ENCODE measurements around the gene QDPR. TPM values are rescaled to one million over a fixed set of nuclear protein-coding genes. Genes with fewer than 3 reads are reported as not detected.
A peak's percentile ranks its signal among the peaks of the same experiment; 100 is the strongest.

The QDPR gene
- total RNA-seq, 2 donors from 2014 or later: 14.2 to 20.0 TPM

GRCh38 chr4:17516980-17517379 is 5.1 kb upstream of the QDPR start:
- Mint-ChIP-seq H3K27me3 (peaks cover 35% of the 10 kb centered on the region), H3K36me3 (ENCODE audit: low read depth) (no peaks in the 10 kb centered on the region), H3K4me1 (peaks cover 7% of the 10 kb centered on the region), H3K27ac (no peak overlapping the region), H3K4me3 (no peak overlapping the region)
- no peaks in the 10 kb centered on the region for H3K9me3 ChIP-seq (ENCODE audit: control insufficient read depth, low read length, poor library complexity, severe bottlenecking)
- ATAC-seq (no peak), DNase-seq (no peak)

- no peak for ATAC-seq
- H3K9me3 ChIP-seq (ENCODE audit: control insufficient read depth, low read length, poor library complexity, severe bottlenecking): no peaks in the 10 kb centered on the region
- Mint-ChIP-seq H3K36me3 (ENCODE audit: low read depth) (peaks cover 2% of the 10 kb centered on the region), H3K4me3 (no peak overlapping the region), H3K27me3 (peaks cover 26% of the 10 kb centered on the region), H3K27ac (no peak overlapping the region), H3K4me1 (peaks cover 10% of the 10 kb centered on the region)
- no peak for DNase-seq
Measured at GRCh38 chr4:17515445-17516407, 3.8 kb upstream of the QDPR start.

- H3K36me3 Mint-ChIP-seq (ENCODE audit: low read depth): peaks cover 2% of the 10 kb centered on the region
- no peak for DNase-seq
- peaks cover 21% of the 10 kb centered on the region for H3K27me3 Mint-ChIP-seq
- no peak within 1 kb of the TSS for H3K27ac Mint-ChIP-seq
- no peaks in the 10 kb centered on the region for H3K9me3 ChIP-seq (ENCODE audit: control insufficient read depth, low read length, poor library complexity, severe bottlenecking)
- peaks cover 12% of the 10 kb centered on the region for H3K4me1 Mint-ChIP-seq
- H3K4me3 Mint-ChIP-seq: no peak within 1 kb of the TSS
- ATAC-seq: no peak
Measured at GRCh38 chr4:17514865-17515264, 3.0 kb upstream of the QDPR start, which contains the start of gene CLRN2. Gene CLRN2, plus strand, starts transcription at chr4:17515165. Its CDS starts 102 bp downstream, at chr4:17515267.

- H3K9me3 ChIP-seq (ENCODE audit: control insufficient read depth, low read length, poor library complexity, severe bottlenecking): no peaks in the 10 kb centered on the region
- Mint-ChIP-seq H3K27me3 (peaks cover 14% of the 10 kb centered on the region), H3K4me1 (peaks cover 14% of the 10 kb centered on the region), H3K27ac (peak overlapping the region; percentile 89), H3K4me3 (peak overlapping the region; percentile 97), H3K36me3 (ENCODE audit: low read depth) (peaks cover 2% of the 10 kb centered on the region)
- ATAC-seq (no peak), DNase-seq (no peak)
Measured at GRCh38 chr4:17512973-17513665, 1.2 kb upstream of the QDPR start.

GRCh38 chr4:17511509-17511949 is 361 bp downstream of the QDPR start:
- Mint-ChIP-seq H3K27me3 (no peaks in the 10 kb centered on the region), H3K36me3 (ENCODE audit: low read depth) (peaks cover 2% of the 10 kb centered on the region), H3K27ac (peak overlapping the region; percentile 83), H3K4me1 (peaks cover 17% of the 10 kb centered on the region), H3K4me3 (peak overlapping the region; percentile 97)
- DNase-seq (peak in 2 of 3 donors; percentile 10 to 18), ATAC-seq (peak; percentile 65)
- no peaks in the 10 kb centered on the region for H3K9me3 ChIP-seq (ENCODE audit: control insufficient read depth, low read length, poor library complexity, severe bottlenecking)

GRCh38 chr4:17511051-17511450 is 839 bp downstream of the QDPR start:
- ATAC-seq (no peak), DNase-seq (no peak)
- H3K4me3 Mint-ChIP-seq: peak overlapping the region; percentile 97
- no peaks in the 10 kb centered on the region for H3K9me3 ChIP-seq (ENCODE audit: control insufficient read depth, low read length, poor library complexity, severe bottlenecking)
- peak overlapping the region; percentile 83 for H3K27ac Mint-ChIP-seq
- H3K27me3 Mint-ChIP-seq: no peaks in the 10 kb centered on the region
- H3K4me1 Mint-ChIP-seq: peaks cover 17% of the 10 kb centered on the region
- peaks cover 2% of the 10 kb centered on the region for H3K36me3 Mint-ChIP-seq (ENCODE audit: low read depth)

GRCh38 chr4:17510582-17510981 is 1.3 kb downstream of the QDPR start:
- no peak for DNase-seq
- peaks cover 17% of the 10 kb centered on the region for H3K4me1 Mint-ChIP-seq
- H3K9me3 ChIP-seq (ENCODE audit: control insufficient read depth, low read length, poor library complexity, severe bottlenecking): no peaks in the 10 kb centered on the region
- ATAC-seq: no peak
- peak overlapping the region; percentile 49 for H3K27ac Mint-ChIP-seq
- peaks cover 2% of the 10 kb centered on the region for H3K36me3 Mint-ChIP-seq (ENCODE audit: low read depth)
- H3K27me3 Mint-ChIP-seq: no peaks in the 10 kb centered on the region
- peak overlapping the region; percentile 45 for H3K4me3 Mint-ChIP-seq

GRCh38 chr4:17504081-17504480 is 7.8 kb downstream of the QDPR start:
- Mint-ChIP-seq H3K4me3 (no peak overlapping the region), H3K4me1 (peaks cover 13% of the 10 kb centered on the region), H3K36me3 (ENCODE audit: low read depth) (peaks cover 12% of the 10 kb centered on the region), H3K27ac (peak overlapping the region; percentile 60), H3K27me3 (no peaks in the 10 kb centered on the region)
- no peaks in the 10 kb centered on the region for H3K9me3 ChIP-seq (ENCODE audit: control insufficient read depth, low read length, poor library complexity, severe bottlenecking)
- ATAC-seq (no peak), DNase-seq (no peak)

GRCh38 chr4:17502756-17503155 is 9.1 kb downstream of the QDPR start:
- Mint-ChIP-seq H3K36me3 (ENCODE audit: low read depth) (peaks cover 14% of the 10 kb centered on the region), H3K27ac (no peak overlapping the region), H3K4me3 (no peak overlapping the region), H3K4me1 (peaks cover 14% of the 10 kb centered on the region), H3K27me3 (no peaks in the 10 kb centered on the region)
- no peaks in the 10 kb centered on the region for H3K9me3 ChIP-seq (ENCODE audit: control insufficient read depth, low read length, poor library complexity, severe bottlenecking)
- ATAC-seq (no peak), DNase-seq (no peak)

GRCh38 chr4:17500574-17500973 is 11.3 kb downstream of the QDPR start:
- H3K27ac Mint-ChIP-seq: no peak overlapping the region

GRCh38 chr4:17497890-17498523 is 13.9 kb downstream of the QDPR start:
- no peaks in the 10 kb centered on the region for H3K9me3 ChIP-seq (ENCODE audit: control insufficient read depth, low read length, poor library complexity, severe bottlenecking)
- Mint-ChIP-seq H3K27ac (no peak overlapping the region), H3K27me3 (no peaks in the 10 kb centered on the region), H3K4me1 (peaks cover 8% of the 10 kb centered on the region), H3K4me3 (no peak overlapping the region), H3K36me3 (ENCODE audit: low read depth) (peaks cover 9% of the 10 kb centered on the region)
- DNase-seq (no peak), ATAC-seq (no peak)

More at GRCh38 chr4:17500574-17500973, 11.3 kb downstream of the QDPR start:
- peaks cover 13% of the 10 kb centered on the region for H3K4me1 Mint-ChIP-seq
- H3K9me3 ChIP-seq (ENCODE audit: control insufficient read depth, low read length, poor library complexity, severe bottlenecking): no peaks in the 10 kb centered on the region
- ATAC-seq (no peak), DNase-seq (no peak)
- no peaks in the 10 kb centered on the region for H3K27me3 Mint-ChIP-seq
- H3K4me3 Mint-ChIP-seq: no peak overlapping the region
- H3K36me3 Mint-ChIP-seq (ENCODE audit: low read depth): peaks cover 14% of the 10 kb centered on the region

- H3K36me3 Mint-ChIP-seq (ENCODE audit: low read depth): peaks cover 3% of the 10 kb centered on the region
- H3K27ac Mint-ChIP-seq: peak overlapping the region; percentile 41
- H3K4me3 Mint-ChIP-seq: no peak overlapping the region
- H3K9me3 ChIP-seq (ENCODE audit: control insufficient read depth, low read length, poor library complexity, severe bottlenecking): no peaks in the 10 kb centered on the region
- H3K4me1 Mint-ChIP-seq: peaks cover 10% of the 10 kb centered on the region
- DNase-seq: no peak
- ATAC-seq: no peak
- H3K27me3 Mint-ChIP-seq: no peaks in the 10 kb centered on the region
Measured at GRCh38 chr4:17494258-17495190, 17.4 kb downstream of the QDPR start.
